Natural killer cell (primary cell): ENCODE results near the gene ABCC4. TPM values are rescaled to one million over a fixed set of nuclear protein-coding genes. Genes with fewer than 3 reads are reported as not detected.

Source experiments
- ATAC-seq, 3 donors: fragments of 150-1000 bp in 2 of 3; fragments of 200-7000 bp in 1 of 3; cut with Tn5 transposase; 1 replicate in 1 of 3; 2 replicates in 2 of 3; pipeline ENCODE4 v1.10.0; 2021; ENCODE audit warnings: mild to moderate bottlenecking in 2 of 3, moderate library complexity in 2 of 3
- DNase-seq, 2 donors: peaks; one replicate each; pipeline versions ENCODE4 v3.0.0 to v3.0.0-alpha.2; 2013 to 2021; ENCODE audit warnings: mixed read lengths in 1 of 2
- H3K27ac ChIP-seq: one replicate; pipeline ENCODE4 v1.5.1; 2013; ENCODE audit warnings: mild to moderate bottlenecking, low read length
- H3K27me3 ChIP-seq: one replicate; pipeline ENCODE4 v1.6.1; 2013; ENCODE audit warnings: low read length; ENCODE audit not compliant: control insufficient read depth, insufficient read depth
- H3K36me3 ChIP-seq: one replicate; pipeline ENCODE4 v1.6.1; 2013; ENCODE audit warnings: low read length; ENCODE audit not compliant: control insufficient read depth, insufficient read depth
- H3K4me1 ChIP-seq: one replicate; pipeline ENCODE4 v1.6.1; 2013; ENCODE audit warnings: low read length; ENCODE audit not compliant: control insufficient read depth, insufficient read depth
- H3K4me3 ChIP-seq: one replicate; pipeline ENCODE4 v1.5.1; 2013; ENCODE audit warnings: low read length
- H3K9me3 ChIP-seq: one replicate; pipeline ENCODE4 v1.6.1; 2013; ENCODE audit warnings: low read length; ENCODE audit not compliant: control insufficient read depth, insufficient read depth
- H3K27ac Mint-ChIP-seq, 2 donors: one replicate each; pipeline ENCODE4 v1.8.0; 2022; ENCODE audit warnings: mild to moderate bottlenecking in 2 of 2, mixed read lengths in 2 of 2, moderate library complexity in 1 of 2
- H3K27me3 Mint-ChIP-seq, 2 donors: one replicate each; pipeline ENCODE4 v1.8.0; 2022; ENCODE audit warnings: low read depth in 2 of 2, mixed read lengths in 2 of 2
- H3K36me3 Mint-ChIP-seq: one replicate; pipeline ENCODE4 v1.8.0; 2022; ENCODE audit warnings: mixed read lengths
- H3K4me1 Mint-ChIP-seq, 2 donors: one replicate each; pipeline ENCODE4 v1.8.0; 2022; ENCODE audit warnings: mixed read lengths in 2 of 2
- H3K4me3 Mint-ChIP-seq: one replicate; pipeline ENCODE4 v1.8.0; 2022; ENCODE audit warnings: mild to moderate bottlenecking, moderate library complexity, mixed read lengths
- H3K9me3 Mint-ChIP-seq, 2 donors: one replicate each; pipeline ENCODE4 v1.8.0; 2022; ENCODE audit warnings: mixed read lengths in 2 of 2
- WGBS: methylation state at CpG from one replicate; pipeline ENCODE4 v1.1.7; 2013; ENCODE audit warnings: missing lambda C conversion rate; ENCODE audit not compliant: insufficient coverage; 5-methylcytosine and 5-hydroxymethylcytosine counted together
- intact Hi-C: fragments of 100-400 bp; cut with micrococcal nuclease; formaldehyde crosslinking; loops from one replicate; pipeline ENCODE4 v1.14.2; 2022
- total RNA-seq, 4 donors: library from RNA; stranded (reverse); fragments of 120-200 nt in 1 of 4; gene quantifications; one replicate each; pipeline versions ENCODE4 v1.2.3 to v1.2.4, GENCODE V29; 2013 to 2022
- TF ChIP-seq, protein P1 (sequence below): fragments of 200-600 bp; IDR thresholded peaks from one replicate; pipeline ENCODE4 v1.8.0; 2022; ENCODE audit warnings: antibody characterized with exemption

Gene ABCC4
- total RNA-seq, 3 donors from 2014 or later (not counting 1 experiment from before 2014, with no cell fraction given) = 4.8 to 10.3 (median 6.5) TPM

DNA sequence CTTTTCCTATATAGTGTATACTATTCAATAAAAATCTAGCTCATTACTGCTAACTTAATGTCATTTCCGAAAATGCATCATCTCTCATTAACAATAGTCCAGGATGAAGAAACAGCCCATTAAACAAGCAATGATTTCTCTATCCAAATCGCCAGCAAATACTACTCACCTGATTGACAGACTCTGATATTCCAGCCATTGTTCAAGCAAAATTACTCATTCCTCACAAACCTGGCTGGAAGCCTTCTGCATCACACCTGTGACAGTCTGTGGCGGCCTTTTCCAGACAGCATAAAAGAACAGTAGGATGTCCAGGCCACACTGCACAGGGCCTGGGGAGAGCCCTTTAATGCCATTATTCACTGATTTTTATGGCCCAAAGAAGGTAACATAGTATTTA, 115.9 kb downstream of the ABCC4 start:
- 90% methylated on average over 3 of the region's 3 CpGs for WGBS
- peak overlapping the region; percentile 50 for H3K27ac ChIP-seq
- H3K4me1 Mint-ChIP-seq = peaks cover 36 to 40% of the 10 kb centered on the region in 2 donors
- peak overlapping the region; percentile 85 to 88 for H3K27ac Mint-ChIP-seq
- no peaks in the 10 kb centered on the region for H3K9me3 Mint-ChIP-seq
- H3K27me3 ChIP-seq = no peaks in the 10 kb centered on the region
- H3K36me3 ChIP-seq = no peaks in the 10 kb centered on the region
- H3K27me3 Mint-ChIP-seq = no peaks in the 10 kb centered on the region
- TF ChIP-seq, protein P1, sequence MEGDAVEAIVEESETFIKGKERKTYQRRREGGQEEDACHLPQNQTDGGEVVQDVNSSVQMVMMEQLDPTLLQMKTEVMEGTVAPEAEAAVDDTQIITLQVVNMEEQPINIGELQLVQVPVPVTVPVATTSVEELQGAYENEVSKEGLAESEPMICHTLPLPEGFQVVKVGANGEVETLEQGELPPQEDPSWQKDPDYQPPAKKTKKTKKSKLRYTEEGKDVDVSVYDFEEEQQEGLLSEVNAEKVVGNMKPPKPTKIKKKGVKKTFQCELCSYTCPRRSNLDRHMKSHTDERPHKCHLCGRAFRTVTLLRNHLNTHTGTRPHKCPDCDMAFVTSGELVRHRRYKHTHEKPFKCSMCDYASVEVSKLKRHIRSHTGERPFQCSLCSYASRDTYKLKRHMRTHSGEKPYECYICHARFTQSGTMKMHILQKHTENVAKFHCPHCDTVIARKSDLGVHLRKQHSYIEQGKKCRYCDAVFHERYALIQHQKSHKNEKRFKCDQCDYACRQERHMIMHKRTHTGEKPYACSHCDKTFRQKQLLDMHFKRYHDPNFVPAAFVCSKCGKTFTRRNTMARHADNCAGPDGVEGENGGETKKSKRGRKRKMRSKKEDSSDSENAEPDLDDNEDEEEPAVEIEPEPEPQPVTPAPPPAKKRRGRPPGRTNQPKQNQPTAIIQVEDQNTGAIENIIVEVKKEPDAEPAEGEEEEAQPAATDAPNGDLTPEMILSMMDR = no peak
- no peaks in the 10 kb centered on the region for H3K36me3 Mint-ChIP-seq
- H3K9me3 ChIP-seq = no peaks in the 10 kb centered on the region
- H3K4me3 ChIP-seq = no peak overlapping the region
- peaks cover 13% of the 10 kb centered on the region for H3K4me1 ChIP-seq
- peak overlapping the region; percentile 86 for H3K4me3 Mint-ChIP-seq
- DNase-seq = peak in 1 of 2 donors; percentile 26
- intact Hi-C loops = loop anchor here (1.0 kb wide), 1 partner anchor 43 kb away; no protein-coding TSS in a partner anchor
- no peak for ATAC-seq

- intact Hi-C loops = no loop called here
- Histone ChIP-seq H3K27me3 (no peaks in the 10 kb centered on the region), H3K27ac (no peak overlapping the region), H3K4me1 (peaks cover 13% of the 10 kb centered on the region), H3K36me3 (no peaks in the 10 kb centered on the region), H3K9me3 (no peaks in the 10 kb centered on the region), H3K4me3 (no peak overlapping the region)
- no peaks in the 10 kb centered on the region for H3K36me3 Mint-ChIP-seq
- DNase-seq (no peak), ATAC-seq (no peak)
- no peaks in the 10 kb centered on the region for H3K27me3 Mint-ChIP-seq
- no peaks in the 10 kb centered on the region for H3K9me3 Mint-ChIP-seq
- no peak overlapping the region for H3K4me3 Mint-ChIP-seq
- TF ChIP-seq, protein P1 = no peak
- H3K4me1 Mint-ChIP-seq = peaks cover 32 to 36% of the 10 kb centered on the region in 2 donors
- H3K27ac Mint-ChIP-seq = no peak overlapping the region
These were observed 116.9 kb downstream of the ABCC4 start for GRCh38 chr13:95184317-95184716.

- intact Hi-C loops = no loop called here
- H3K36me3 Mint-ChIP-seq = no peaks in the 10 kb centered on the region
- H3K4me1 Mint-ChIP-seq = peaks cover 31 to 34% of the 10 kb centered on the region in 2 donors
- WGBS = 57% methylated on average over 1 of the region's 5 CpGs
- ATAC-seq = no peak
- peaks cover 2% of the 10 kb centered on the region for H3K36me3 ChIP-seq
- H3K4me1 ChIP-seq = peaks cover 13% of the 10 kb centered on the region
- no peak overlapping the region for H3K27ac Mint-ChIP-seq
- H3K27me3 Mint-ChIP-seq = no peaks in the 10 kb centered on the region
- no peak overlapping the region for H3K27ac ChIP-seq
- TF ChIP-seq, protein P1 = no peak
- no peak overlapping the region for H3K4me3 ChIP-seq
- H3K9me3 ChIP-seq = no peaks in the 10 kb centered on the region
- no peaks in the 10 kb centered on the region for H3K9me3 Mint-ChIP-seq
- H3K27me3 ChIP-seq = no peaks in the 10 kb centered on the region
- H3K4me3 Mint-ChIP-seq = no peak overlapping the region
- no peak for DNase-seq
These were observed 118.5 kb downstream of the ABCC4 start for GRCh38 chr13:95182570-95183265.

DNA sequence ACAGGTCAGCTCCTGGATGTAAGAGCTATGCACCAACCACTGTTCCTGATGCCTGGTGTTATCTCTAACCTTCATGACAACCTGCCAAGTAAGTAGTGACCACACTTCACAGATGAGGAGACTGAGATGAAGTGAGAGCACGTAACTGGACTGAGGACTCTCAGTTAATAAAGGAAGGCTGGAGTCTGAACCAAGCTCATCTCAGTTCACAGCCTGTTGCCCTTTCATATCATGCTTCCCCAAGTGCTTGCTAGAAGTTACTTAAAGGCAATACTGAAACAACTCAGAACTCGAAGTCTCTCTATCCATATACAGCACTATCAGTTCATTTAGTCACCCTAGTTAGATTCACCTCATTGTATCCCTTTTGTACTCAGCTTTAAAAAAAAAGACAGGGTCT, 119.7 kb downstream of the ABCC4 start:
- no peak overlapping the region for H3K27ac ChIP-seq
- intact Hi-C loops = no loop called here
- H3K9me3 ChIP-seq = no peaks in the 10 kb centered on the region
- Mint-ChIP-seq H3K4me1 (peaks cover 31 to 33% of the 10 kb centered on the region in 2 donors), H3K9me3 (no peaks in the 10 kb centered on the region), H3K36me3 (no peaks in the 10 kb centered on the region), H3K27ac (peak overlapping the region in 1 of 2 donors; percentile 34), H3K4me3 (no peak overlapping the region), H3K27me3 (no peaks in the 10 kb centered on the region)
- TF ChIP-seq, protein P1 = no peak
- H3K4me1 ChIP-seq = peaks cover 13% of the 10 kb centered on the region
- ATAC-seq = no peak
- 88% methylated on average over 2 of the region's 2 CpGs for WGBS
- no peak for DNase-seq
- H3K36me3 ChIP-seq = peaks cover 7% of the 10 kb centered on the region
- H3K27me3 ChIP-seq = no peaks in the 10 kb centered on the region
- H3K4me3 ChIP-seq = no peak overlapping the region
